Pancreas (tissue), 10 donors: Measurements from ENCODE around the gene FBXO9. TPM values are rescaled to one million over a fixed set of nuclear protein-coding genes. Genes with fewer than 3 reads are reported as not detected.

Experiments used
- ATAC-seq, 4 donors: fragments of 200-7000 bp; cut with Tn5 transposase; one replicate each; pipeline versions ENCODE4 v1.8.0 to v1.9.1; 2020; ENCODE audit warnings: mild to moderate bottlenecking in 4 of 4, moderate library complexity in 4 of 4
- DNase-seq, 6 donors: peaks; one replicate each; pipeline ENCODE4 v3.0.0-alpha.2; 2020
- FAIRE-seq: peaks from 2 replicates; lab custom pipeline; 2012; peaks lifted over from hg19 to GRCh38; lab: Jason Lieb, UNC
- H3K27ac ChIP-seq, 4 donors: fragments of 200-600 bp; sonication (generic); 1 replicate in 3 of 4; 2 replicates in 1 of 4; pipeline versions ENCODE4 v1.5.0 to v1.8.0; 2020
- H3K27me3 ChIP-seq, 4 donors: fragments of 200-600 bp; one replicate each; pipeline ENCODE4 v1.8.0; 2021
- H3K36me3 ChIP-seq, 3 donors: fragments of 200-600 bp; sonication (generic) in 1 of 3; one replicate each; pipeline versions ENCODE4 v1.5.0 to v1.8.0; 2020 to 2021
- H3K4me1 ChIP-seq, 3 donors: fragments of 200-600 bp; one replicate each; pipeline ENCODE4 v1.8.0; 2021
- H3K4me3 ChIP-seq, 4 donors: fragments of 200-600 bp; sonication (generic) in 2 of 4; one replicate each; pipeline versions ENCODE4 v1.5.0 to v1.8.0; 2020 to 2021
- H3K9me3 ChIP-seq, 4 donors: fragments of 200-600 bp; one replicate each; pipeline ENCODE4 v1.8.0; 2021
- CTCF ChIP-seq, 4 donors: fragments of 200-600 bp; sonication (generic) in 3 of 4; IDR thresholded peaks; one replicate each; pipeline versions ENCODE4 v1.5.0 to v1.8.0; 2021; ENCODE audit warnings: antibody characterized with exemption in 4 of 4
- WGBS, 2 donors: extraction: QIAGEN DNeasy Blood & Tissue Kit; methylation state at CpG; one replicate each; pipeline ENCODE4 v1.1.7; 2013; 5-methylcytosine and 5-hydroxymethylcytosine counted together
- intact Hi-C, 3 donors: fragments of 100-400 bp; cut with DNase I; formaldehyde crosslinking; loops; one replicate each; pipeline versions ENCODE4 v1.11.1 to v1.14.2; 2022
- polyA plus RNA-seq, 2 donors: library from polyadenylated mRNA; stranded (reverse); fragments of 200-250 nt; gene quantifications; one replicate each; pipeline ENCODE4 v1.2.3, GENCODE V29; 2013
- total RNA-seq, 6 donors: library from RNA; stranded (reverse); fragmentation: NEBNext Ultra II Directional in 4 of 6; extraction: Animal tissue kit (Norgen Biotek cat#: 25700) in 4 of 6; gene quantifications; one replicate each; pipeline versions ENCODE4 v1.2.1 to v1.2.4, GENCODE V29; 2021 to 2023
- donor health status: healthy with polysubstance abuse.
- donor health status: DM: no; HTN: no; CAD: no; lungs with moderate emphysema.
- donor health status: DM: no; HTN: no; CAD: no.
- donor health status: control.
- donor health status: control.
- donor health status: Bipolar disorder and iron deficiency.
- donor health status: DM: yes; HTN: yes; CAD: no.
- donor health status: DM: no; HTN: no; CAD: no.
- donor health status: DM: no; HTN: no; CAD: no.
- donor health status: DM: yes; HTN: yes; CAD: no.

The FBXO9 gene
- total and polyA plus RNA-seq, 8 donors, result 30.9 to 66.1 (median 49.7) TPM

GRCh38 chr6:53130569-53131290, 65.5 kb downstream of the FBXO9 start:
- H3K27ac ChIP-seq, result peak overlapping the region in 1 of 4 donors; percentile 6
- DNase-seq, result no peak
- intact Hi-C loops, result no loop called here
- no peaks in the 10 kb centered on the region for H3K9me3 ChIP-seq
- no peaks in the 10 kb centered on the region for H3K36me3 ChIP-seq
- no peak for TF ChIP-seq CTCF (IDR thresholded peaks at IDR 0.05)
- ATAC-seq, result peak in 1 of 4 donors; percentile 14
- no peak overlapping the region for H3K4me3 ChIP-seq
- FAIRE-seq, result no peak
- WGBS, 2 donors, result 66 to 74% methylated on average over 6 of the region's 6 CpGs
- H3K4me1 ChIP-seq, result no peaks in the 10 kb centered on the region
- H3K27me3 ChIP-seq, result no peaks in the 10 kb centered on the region

DNA sequence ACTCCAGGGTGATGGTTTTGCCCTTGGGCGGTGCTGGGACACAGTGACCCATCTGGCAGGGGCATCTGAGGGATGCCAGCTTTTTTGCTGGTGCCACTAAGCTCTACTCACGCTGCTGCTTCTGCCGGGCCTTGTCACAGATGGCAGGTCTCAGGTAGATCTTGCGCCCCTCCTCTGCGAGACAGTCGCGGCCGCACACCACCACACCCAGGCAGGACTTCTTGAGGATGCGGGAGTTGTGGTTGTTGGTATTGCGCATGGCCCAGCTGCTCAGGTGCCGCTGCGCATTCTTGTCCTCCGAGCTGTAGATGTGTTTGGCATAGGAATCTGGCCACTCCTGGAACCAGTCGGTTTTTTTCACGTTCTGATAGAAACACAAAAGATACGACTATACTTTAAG, 68.8 kb downstream of the FBXO9 start:
- Histone ChIP-seq H3K27ac (no peak overlapping the region), H3K27me3 (no peaks in the 10 kb centered on the region), H3K4me1 (no peaks in the 10 kb centered on the region), H3K9me3 (no peaks in the 10 kb centered on the region), H3K36me3 (no peaks in the 10 kb centered on the region), H3K4me3 (no peak overlapping the region)
- intact Hi-C loops, result no loop called here
- no peak for TF ChIP-seq CTCF (IDR thresholded peaks at IDR 0.05)
- WGBS, 2 donors, result 85 to 89% methylated on average over 16 of the region's 16 CpGs
- no peak for FAIRE-seq
- ATAC-seq, result no peak
- no peak for DNase-seq

GRCh38 chr6:53134601-53135235, 69.5 kb downstream of the FBXO9 start:
- no peaks in the 10 kb centered on the region for H3K36me3 ChIP-seq
- H3K4me3 ChIP-seq, result no peak overlapping the region
- DNase-seq (no peak), FAIRE-seq (no peak), ATAC-seq (no peak)
- H3K27me3 ChIP-seq, result no peaks in the 10 kb centered on the region
- TF ChIP-seq CTCF (IDR thresholded peaks at IDR 0.05), result no peak
- no peaks in the 10 kb centered on the region for H3K9me3 ChIP-seq
- H3K4me1 ChIP-seq, result no peaks in the 10 kb centered on the region
- intact Hi-C loops, result no loop called here
- no peak overlapping the region for H3K27ac ChIP-seq
- 24 to 30% methylated on average over 8 of the region's 8 CpGs for WGBS, 2 donors

- H3K9me3 ChIP-seq, result no peaks in the 10 kb centered on the region
- no peak for DNase-seq
- no peak for TF ChIP-seq CTCF (IDR thresholded peaks at IDR 0.05)
- 90% methylated on average over 3 of the region's 3 CpGs for WGBS, 2 donors
- intact Hi-C loops, result no loop called here
- ATAC-seq, result no peak
- H3K27me3 ChIP-seq, result no peaks in the 10 kb centered on the region
- no peak overlapping the region for H3K27ac ChIP-seq
- no peak overlapping the region for H3K4me3 ChIP-seq
- no peaks in the 10 kb centered on the region for H3K36me3 ChIP-seq
- FAIRE-seq, result no peak
- no peaks in the 10 kb centered on the region for H3K4me1 ChIP-seq
These were observed 70.9 kb downstream of the FBXO9 start for GRCh38 chr6:53136000-53136609.
